B cell (primary cell): ENCODE data around the gene AKAP11. TPM values are rescaled to one million over a fixed set of nuclear protein-coding genes. Genes with fewer than 3 reads are reported as not detected.

Source experiments
- ATAC-seq: fragments of 200-7000 bp; cut with Tn5 transposase; one replicate; pipeline ENCODE4 v1.10.0; 2021; ENCODE audit warnings: low read depth, mild to moderate bottlenecking, moderate number of reproducible peaks, moderate library complexity
- CTCF ChIA-PET: fragments of 350-600 bp; sonication (Branson Sonifier 250); formaldehyde crosslinking; loops from one replicate; lab custom pipeline; 2021; ENCODE audit warnings: antibody characterized with exemption, inconsistent platforms; lab: Charles Lee
- POLR2A ChIA-PET: fragments of 350-600 bp; sonication (Branson Sonifier 250); formaldehyde crosslinking; loops from one replicate; lab custom pipeline; 2021; ENCODE audit warnings: antibody characterized with exemption; lab: Charles Lee
- DNase-seq: peaks from one replicate; pipeline ENCODE4 v3.0.0; 2013
- H2AFZ ChIP-seq: 2 replicates; pipeline ENCODE4 v1.6.1; 2012; ENCODE audit warnings: mild to moderate bottlenecking, low read depth, low read length; ENCODE audit not compliant: insufficient read depth, poor library complexity, severe bottlenecking
- H3K27ac ChIP-seq, 2 donors: 1 replicate in 1 of 2; 2 replicates in 1 of 2; pipeline ENCODE4 v1.5.1; 2012 to 2013; ENCODE audit warnings: low read length in 2 of 2, mild to moderate bottlenecking in 2 of 2, moderate library complexity in 1 of 2
- H3K27me3 ChIP-seq, 4 experiments: fragments of 200-600 bp in 1 of 4; sonication (generic) in 1 of 4; replicated peaks in 1 of 4; 1 replicate in 2 of 4; 2 replicates in 2 of 4; pipeline versions ENCODE4 v1.6.1 to v1.7.0; 2013 to 2016; ENCODE audit warnings: low read length in 3 of 4, mild to moderate bottlenecking in 2 of 4, mixed read lengths in 1 of 4, moderate library complexity in 1 of 4; ENCODE audit not compliant: insufficient read depth in 4 of 4, control insufficient read depth in 3 of 4; ENCODE audit errors: control extremely low read depth in 1 of 4
- H3K36me3 ChIP-seq, 2 experiments: replicated peaks in 1 of 2; 1 replicate in 1 of 2; 2 replicates in 1 of 2; pipeline versions ENCODE4 v1.6.1 to v1.7.1; 2013; ENCODE audit warnings: low read length in 1 of 2; ENCODE audit not compliant: insufficient read depth in 2 of 2, control insufficient read depth in 1 of 2; ENCODE audit errors: control extremely low read depth in 1 of 2, extremely low read depth in 1 of 2
- H3K4me1 ChIP-seq, 2 donors: fragments of 200-600 bp in 1 of 2; sonication (generic) in 1 of 2; 1 replicate in 1 of 2; 2 replicates in 1 of 2; pipeline versions ENCODE4 v1.5.1 to v1.6.1; 2013 to 2017; ENCODE audit warnings: low read length in 2 of 2; ENCODE audit not compliant: control insufficient read depth in 2 of 2, insufficient read depth in 2 of 2
- H3K4me2 ChIP-seq: replicated peaks from 2 replicates; pipeline ENCODE3; 2012; ENCODE audit warnings: mild to moderate bottlenecking, low read depth, low read length; ENCODE audit not compliant: poor library complexity, severe bottlenecking
- H3K4me3 ChIP-seq, 5 experiments: fragments of 200-600 bp in 1 of 5; sonication (generic) in 1 of 5; 1 replicate in 3 of 5; 2 replicates in 2 of 5; pipeline versions ENCODE4 v1.5.1 to v1.7.0; 2011 to 2016; ENCODE audit warnings: low read length in 4 of 5, mild to moderate bottlenecking in 4 of 5, low read depth in 2 of 5, control low read depth in 1 of 5, moderate library complexity in 1 of 5; ENCODE audit not compliant: insufficient read depth in 1 of 5; ENCODE audit errors: control extremely low read depth in 1 of 5, extremely low read depth in 1 of 5
- H3K79me2 ChIP-seq: fragments of 200-600 bp; sonication (generic); one replicate; pipeline ENCODE4 v1.6.0; 2016; ENCODE audit warnings: low read length; ENCODE audit not compliant: control insufficient read depth, insufficient read depth
- H3K9ac ChIP-seq: fragments of 200-600 bp; sonication (generic); 2 replicates; pipeline ENCODE4 v1.6.1; 2017; ENCODE audit warnings: mild to moderate bottlenecking, low read length, moderate library complexity
- H3K9me3 ChIP-seq, 3 donors: one replicate each; pipeline versions ENCODE4 v1.6.1 to v1.7.1; 2013; ENCODE audit warnings: low read length in 2 of 3; ENCODE audit not compliant: control insufficient read depth in 2 of 3, insufficient read depth in 1 of 3; ENCODE audit errors: control extremely low read depth in 1 of 3
- H4K20me1 ChIP-seq: 2 replicates; pipeline ENCODE4 v1.6.0; 2012; ENCODE audit warnings: mild to moderate bottlenecking, low read length; ENCODE audit not compliant: insufficient read depth, control insufficient read depth, poor library complexity, severe bottlenecking
- H3K27ac Mint-ChIP-seq: one replicate; pipeline ENCODE4 v1.8.0; 2021; ENCODE audit warnings: mixed read lengths
- H3K27me3 Mint-ChIP-seq: one replicate; pipeline ENCODE4 v1.8.0; 2021; ENCODE audit warnings: mixed read lengths
- H3K4me1 Mint-ChIP-seq: one replicate; pipeline ENCODE4 v1.8.0; 2021; ENCODE audit warnings: mixed read lengths
- H3K4me3 Mint-ChIP-seq: one replicate; pipeline ENCODE4 v1.8.0; 2021; ENCODE audit warnings: mixed read lengths
- H3K9me3 Mint-ChIP-seq: one replicate; pipeline ENCODE4 v1.8.0; 2022; ENCODE audit warnings: mixed read lengths; ENCODE audit not compliant: insufficient read depth
- CTCF ChIP-seq: fragments of 200-600 bp; IDR thresholded peaks from one replicate; pipeline ENCODE4 v1.8.0; 2022; ENCODE audit warnings: antibody characterized with exemption, mild to moderate bottlenecking
- EZH2 ChIP-seq: IDR thresholded peaks from 2 replicates; pipeline ENCODE4 v1.6.1; 2012; ENCODE audit warnings: borderline replicate concordance, low read depth, mild to moderate bottlenecking, moderate library complexity, low read length; ENCODE audit not compliant: insufficient read depth, poor library complexity, severe bottlenecking
- WGBS: methylation state at CpG from one replicate; pipeline ENCODE4 v1.1.5; 2013; ENCODE audit warnings: missing lambda C conversion rate; ENCODE audit not compliant: insufficient coverage; 5-methylcytosine and 5-hydroxymethylcytosine counted together
- intact Hi-C: fragments of 100-400 bp; cut with micrococcal nuclease; formaldehyde crosslinking; loops from one replicate; pipeline ENCODE4 v1.10.0; 2022
- polyA plus RNA-seq: library from polyadenylated mRNA; depleted of rRNA; stranded (reverse); fragments of >200 nt; gene quantifications from 2 replicates; pipeline ENCODE4 v1.2.3, GENCODE V29; 2012
- total RNA-seq, 2 donors: library from RNA; stranded (reverse); fragments of 120-200 nt in 1 of 2; gene quantifications; 1 replicate in 1 of 2; 2 replicates in 1 of 2; pipeline versions ENCODE4 v1.2.3 to v1.2.4, GENCODE V29; 2013 to 2022

The AKAP11 gene
- total and polyA plus RNA-seq, 2 donors (not counting 1 experiment from before 2014, with no cell fraction given): 10.2 to 42.9 TPM

DNA sequence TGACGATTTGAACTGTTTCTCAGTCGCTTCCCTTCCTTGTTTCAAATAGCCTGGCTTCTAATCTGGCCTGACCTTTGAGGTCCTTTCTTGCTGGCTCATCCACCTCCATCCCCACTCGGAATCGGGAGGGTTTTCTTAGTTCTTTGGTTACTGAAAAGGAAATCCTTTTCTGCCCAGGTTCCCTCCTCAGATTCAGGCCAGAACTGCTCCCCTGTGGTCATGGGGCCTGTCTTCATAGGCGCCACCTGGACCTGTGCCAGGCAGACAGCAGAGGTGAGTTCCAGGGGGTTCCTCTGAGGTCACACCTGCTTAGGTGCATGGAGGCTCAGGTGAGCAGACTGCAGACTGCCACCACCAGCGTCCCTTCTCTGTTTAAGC, 62.4 kb downstream of the AKAP11 start:
- H3K4me2 ChIP-seq: no peak overlapping the region
- POLR2A ChIA-PET: interaction anchor here (0.6 kb wide), 1 partner anchor 107 kb away, joined by 6 read pairs; no protein-coding TSS in a partner anchor

More for the DNA sequence above, 62.4 kb downstream of the AKAP11 start:
- H3K4me1 ChIP-seq: peaks cover 4 to 14% of the 10 kb centered on the region in 2 donors
- Mint-ChIP-seq H3K9me3 (no peaks in the 10 kb centered on the region), H3K27ac (no peak overlapping the region), H3K4me1 (peaks cover 14% of the 10 kb centered on the region), H3K4me3 (no peak overlapping the region), H3K27me3 (no peaks in the 10 kb centered on the region)
- H3K27me3 ChIP-seq: no peaks in the 10 kb centered on the region
- no peak for TF ChIP-seq EZH2
- no peak for TF ChIP-seq CTCF
- no peak overlapping the region for H3K9ac ChIP-seq
- H2AFZ ChIP-seq: no peak overlapping the region
- 49% methylated on average over 4 of the region's 6 CpGs for WGBS
- H4K20me1 ChIP-seq: no peaks in the 10 kb centered on the region
- H3K4me3 ChIP-seq: no peak overlapping the region
- H3K27ac ChIP-seq: no peak overlapping the region
- no peaks in the 10 kb centered on the region for H3K79me2 ChIP-seq
- CTCF ChIA-PET: interaction anchor here (0.6 to 1.8 kb wide), 11 partner anchors 11 to 1649 kb away, joined by 3 to 24 read pairs (median 3); no protein-coding TSS in a partner anchor
- intact Hi-C loops: loop anchor here (1.0 to 2.0 kb wide), 3 partner anchors 42 to 260 kb away; no protein-coding TSS in a partner anchor
- DNase-seq (no peak), ATAC-seq (no peak)
- no peaks in the 10 kb centered on the region for H3K9me3 ChIP-seq
- no peaks in the 10 kb centered on the region for H3K36me3 ChIP-seq
